Breast epithelium (tissue), 4 donors: ENCODE data around the gene KIAA0753. TPM values are rescaled to one million over a fixed set of nuclear protein-coding genes. Genes with fewer than 3 reads are reported as not detected.

Experiments used
- DNase-seq, 2 donors: peaks; one replicate each; pipeline ENCODE4 v3.0.0-alpha.2; 2019; ENCODE audit warnings: low spot score in 2 of 2
- H3K27ac ChIP-seq, 2 donors: fragments of 200-600 bp; sonication (generic) in 1 of 2; one replicate each; pipeline ENCODE4 v1.5.1; 2016 to 2019; ENCODE audit warnings: mild to moderate bottlenecking in 1 of 2
- H3K27me3 ChIP-seq, 2 donors: fragments of 200-600 bp; sonication (generic) in 1 of 2; one replicate each; pipeline versions ENCODE4 v1.5.1 to v1.6.0; 2017 to 2019; ENCODE audit warnings: control low read depth in 1 of 2, mild to moderate bottlenecking in 1 of 2
- H3K36me3 ChIP-seq: fragments of 200-600 bp; one replicate; pipeline ENCODE4 v1.5.1; 2019
- H3K4me1 ChIP-seq, 2 donors: fragments of 200-600 bp; sonication (generic); one replicate each; pipeline ENCODE4 v1.5.1; 2016 to 2019; ENCODE audit warnings: control low read depth in 1 of 2
- H3K4me3 ChIP-seq, 3 donors: fragments of 200-600 bp; sonication (generic); 1 replicate in 2 of 3; 2 replicates in 1 of 3; pipeline ENCODE4 v1.5.1; 2016 to 2019; ENCODE audit warnings: mild to moderate bottlenecking in 3 of 3, moderate library complexity in 2 of 3
- H3K9me3 ChIP-seq, 2 donors: fragments of 200-600 bp; sonication (generic) in 1 of 2; one replicate each; pipeline ENCODE4 v1.5.1; 2016 to 2019; ENCODE audit warnings: control low read depth in 1 of 2
- CTCF ChIP-seq, 3 donors: fragments of 450-650 bp; IDR thresholded peaks; one replicate each; pipeline ENCODE4 v1.5.1; 2016 to 2017; ENCODE audit warnings: antibody characterized with exemption in 3 of 3, mild to moderate bottlenecking in 3 of 3, moderate library complexity in 3 of 3
- POLR2A ChIP-seq: fragments of 450-650 bp; IDR thresholded peaks from one replicate; pipeline ENCODE4 v1.6.1; 2016; ENCODE audit warnings: antibody characterized with exemption, mild to moderate bottlenecking, moderate library complexity
- POLR2AphosphoS5 ChIP-seq, 3 donors: sonication (generic); formaldehyde crosslinking; IDR thresholded peaks; one replicate each; pipeline ENCODE4 v1.6.1; 2017; ENCODE audit warnings: antibody characterized with exemption in 3 of 3
- intact Hi-C: fragments of 100-400 bp; cut with DNase I; formaldehyde crosslinking; loops from one replicate; pipeline ENCODE4 v1.15.1; 2023; ENCODE audit warnings: low total_unique reads
- total RNA-seq, 3 donors: library from RNA; depleted of rRNA; stranded (reverse); fragments of >200 nt; gene quantifications; one replicate each; pipeline ENCODE4 v1.1.0, GENCODE V29; 2016

The KIAA0753 gene
- total RNA-seq, 3 donors from 2014 or later, result 10.1 to 26.5 (median 25.6) TPM

GRCh38 chr17:6603744-6604325 is 36.7 kb downstream of the KIAA0753 start:
- Histone ChIP-seq H3K4me1 (peaks cover 0 to 6% of the 10 kb centered on the region in 2 donors), H3K4me3 (no peak overlapping the region), H3K27ac (no peak overlapping the region), H3K36me3 (no peaks in the 10 kb centered on the region), H3K9me3 (no peaks in the 10 kb centered on the region), H3K27me3 (no peaks in the 10 kb centered on the region)
- no peak for DNase-seq
- intact Hi-C loops, result no loop called here
- TF ChIP-seq CTCF (IDR thresholded peaks at IDR 0.05), result no peak
- TF ChIP-seq POLR2AphosphoS5 (IDR thresholded peaks at IDR 0.05), result no peak
- TF ChIP-seq POLR2A, result no peak

GRCh38 chr17:6602141-6602540 is 38.4 kb downstream of the KIAA0753 start:
- DNase-seq, result no peak
- intact Hi-C loops, result no loop called here
- H3K9me3 ChIP-seq, result no peaks in the 10 kb centered on the region
- no peaks in the 10 kb centered on the region for H3K36me3 ChIP-seq
- no peak overlapping the region for H3K4me3 ChIP-seq
- TF ChIP-seq CTCF (IDR thresholded peaks at IDR 0.05), result no peak
- TF ChIP-seq POLR2AphosphoS5 (IDR thresholded peaks at IDR 0.05), result no peak
- no peak for TF ChIP-seq POLR2A
- no peak overlapping the region for H3K27ac ChIP-seq
- H3K27me3 ChIP-seq, result no peaks in the 10 kb centered on the region
- H3K4me1 ChIP-seq, result peaks cover 0 to 6% of the 10 kb centered on the region in 2 donors

- H3K27me3 ChIP-seq, result no peaks in the 10 kb centered on the region
- no peak for TF ChIP-seq POLR2AphosphoS5 (IDR thresholded peaks at IDR 0.05)
- no peak for TF ChIP-seq POLR2A
- TF ChIP-seq CTCF (IDR thresholded peaks at IDR 0.05), result no peak
- H3K4me3 ChIP-seq, result no peak overlapping the region
- peaks cover 0 to 6% of the 10 kb centered on the region in 2 donors for H3K4me1 ChIP-seq
- no peak for DNase-seq
- intact Hi-C loops, result no loop called here
- H3K36me3 ChIP-seq, result no peaks in the 10 kb centered on the region
- no peak overlapping the region for H3K27ac ChIP-seq
- no peaks in the 10 kb centered on the region for H3K9me3 ChIP-seq
Observed at GRCh38 chr17:6599364-6599763, 41.1 kb downstream of the KIAA0753 start.

- Histone ChIP-seq H3K4me1 (peaks cover 0 to 6% of the 10 kb centered on the region in 2 donors), H3K27me3 (no peaks in the 10 kb centered on the region), H3K36me3 (no peaks in the 10 kb centered on the region), H3K27ac (no peak overlapping the region), H3K4me3 (no peak overlapping the region), H3K9me3 (no peaks in the 10 kb centered on the region)
- TF ChIP-seq POLR2AphosphoS5 (IDR thresholded peaks at IDR 0.05), result no peak
- no peak for TF ChIP-seq CTCF (IDR thresholded peaks at IDR 0.05)
- TF ChIP-seq POLR2A, result no peak
- no peak for DNase-seq
- intact Hi-C loops, result no loop called here
Observed at GRCh38 chr17:6597727-6598126, 42.8 kb downstream of the KIAA0753 start.

- no peak for DNase-seq
- H3K36me3 ChIP-seq, result no peaks in the 10 kb centered on the region
- no peaks in the 10 kb centered on the region for H3K9me3 ChIP-seq
- TF ChIP-seq CTCF (IDR thresholded peaks at IDR 0.05) (no peak), POLR2AphosphoS5 (IDR thresholded peaks at IDR 0.05) (no peak), POLR2A (no peak)
- H3K27ac ChIP-seq, result no peak overlapping the region
- no peaks in the 10 kb centered on the region for H3K27me3 ChIP-seq
- intact Hi-C loops, result no loop called here
- no peak overlapping the region for H3K4me3 ChIP-seq
- H3K4me1 ChIP-seq, result peaks cover 0 to 6% of the 10 kb centered on the region in 2 donors
Observed at GRCh38 chr17:6596941-6597340, 43.6 kb downstream of the KIAA0753 start.
